Muscle of leg (tissue), 11 donors: ENCODE data around the gene PPFIA4. TPM values are rescaled to one million over a fixed set of nuclear protein-coding genes. Genes with fewer than 3 reads are reported as not detected.

Experiments used
- DNase-seq: peaks from one replicate; pipeline ENCODE4 v3.0.0; 2013
- H3K27ac ChIP-seq: one replicate; pipeline ENCODE4 v1.5.1; 2013; ENCODE audit warnings: mild to moderate bottlenecking, low read length, control low read depth
- H3K27me3 ChIP-seq: one replicate; pipeline ENCODE4 v1.6.1; 2013; ENCODE audit warnings: low read length; ENCODE audit not compliant: control insufficient read depth, insufficient read depth
- H3K36me3 ChIP-seq: one replicate; pipeline ENCODE4 v1.6.1; 2013; ENCODE audit warnings: low read length; ENCODE audit not compliant: control insufficient read depth, insufficient read depth
- H3K4me1 ChIP-seq: one replicate; pipeline ENCODE4 v1.6.1; 2013; ENCODE audit warnings: low read length; ENCODE audit not compliant: control insufficient read depth, insufficient read depth
- H3K4me3 ChIP-seq: one replicate; pipeline ENCODE4 v1.5.1; 2013; ENCODE audit warnings: low read length, control low read depth
- H3K9me3 ChIP-seq: replicated peaks from 2 replicates; pipeline ENCODE4 v1.6.1; 2013; ENCODE audit warnings: low read depth, low read length; ENCODE audit not compliant: control insufficient read depth
- WGBS: methylation state at CpG from one replicate; pipeline ENCODE4 v1.1.5; 2013; ENCODE audit warnings: missing lambda C conversion rate; ENCODE audit not compliant: insufficient coverage; 5-methylcytosine and 5-hydroxymethylcytosine counted together
- polyA plus RNA-seq, 8 donors: library from polyadenylated mRNA; unstranded; fragments of 120-200 nt; gene quantifications; one replicate each; pipeline versions ENCODE4 v1.2.1 to v1.2.3, GENCODE V29; 2013; ENCODE audit warnings: inconsistent platforms in 1 of 8, low replicate concordance in 1 of 8; ENCODE audit not compliant: insufficient read length in 8 of 8, insufficient read depth in 1 of 8
- total RNA-seq: library from RNA; stranded (reverse); fragments of 120-200 nt; gene quantifications from one replicate; pipeline ENCODE4 v1.2.4, GENCODE V29; 2013

Gene PPFIA4
- total and polyA plus RNA-seq, 9 donors = 22.4 to 53.1 (median 34.7) TPM

- WGBS = 23% methylated on average over 4 of the region's 8 CpGs
- H3K4me1 ChIP-seq = peaks cover 55% of the 10 kb centered on the region
These were observed 100.0 kb downstream of the PPFIA4 start for GRCh38 chr1:203126151-203126865.

DNA sequence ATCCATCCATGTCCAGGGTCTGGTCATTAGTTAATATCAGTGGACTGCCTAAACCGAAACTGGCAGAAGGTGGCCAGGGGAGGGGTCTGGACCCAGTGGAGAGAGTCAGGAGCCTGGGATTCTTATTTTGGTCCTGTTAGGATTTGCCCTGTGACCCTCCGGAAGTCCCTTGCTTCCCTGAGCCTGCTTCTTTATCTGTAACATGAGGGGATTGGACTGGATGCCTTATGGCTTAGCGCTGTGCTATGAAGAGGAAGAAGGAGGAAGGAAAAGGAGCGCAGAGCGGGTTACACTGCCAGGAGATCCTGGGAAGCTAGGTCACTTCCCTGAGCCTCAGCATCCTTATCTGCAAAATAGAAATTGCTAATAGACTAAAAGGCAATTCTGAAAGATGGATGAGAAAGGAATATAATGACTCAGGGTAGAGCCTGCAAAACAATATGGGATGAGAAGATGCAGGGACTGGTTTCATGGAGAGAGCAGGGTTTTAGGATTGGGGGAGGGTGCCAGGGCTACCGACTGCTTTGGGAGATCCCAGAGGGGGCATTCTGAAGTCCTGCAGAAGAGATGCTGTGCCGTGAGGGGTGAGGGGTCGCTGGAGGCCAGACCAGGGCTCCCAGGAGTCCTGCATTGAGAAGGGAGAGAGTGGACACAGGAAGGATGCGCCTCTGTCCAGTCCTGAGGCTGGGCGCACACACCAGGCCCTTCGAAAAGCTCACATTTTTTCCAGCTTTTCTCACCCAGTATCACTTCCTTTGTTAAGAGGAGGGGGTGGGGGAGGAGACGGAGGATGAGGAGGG lies 100.8 kb downstream of the PPFIA4 start:
- Histone ChIP-seq H3K27ac (no peak overlapping the region), H3K4me1 (peaks cover 59% of the 10 kb centered on the region), H3K9me3 (no peaks in the 10 kb centered on the region), H3K27me3 (peaks cover 59% of the 10 kb centered on the region), H3K4me3 (peak overlapping the region; percentile 27), H3K36me3 (no peaks in the 10 kb centered on the region)
- peak; percentile 36 for DNase-seq
- WGBS = 24% methylated on average over 6 of the region's 12 CpGs

More at GRCh38 chr1:203126151-203126865, 100.0 kb downstream of the PPFIA4 start:
- Histone ChIP-seq H3K4me3 (no peak overlapping the region), H3K27ac (no peak overlapping the region), H3K27me3 (peaks cover 60% of the 10 kb centered on the region), H3K9me3 (no peaks in the 10 kb centered on the region), H3K36me3 (no peaks in the 10 kb centered on the region)
- DNase-seq = peak; percentile 59

DNA sequence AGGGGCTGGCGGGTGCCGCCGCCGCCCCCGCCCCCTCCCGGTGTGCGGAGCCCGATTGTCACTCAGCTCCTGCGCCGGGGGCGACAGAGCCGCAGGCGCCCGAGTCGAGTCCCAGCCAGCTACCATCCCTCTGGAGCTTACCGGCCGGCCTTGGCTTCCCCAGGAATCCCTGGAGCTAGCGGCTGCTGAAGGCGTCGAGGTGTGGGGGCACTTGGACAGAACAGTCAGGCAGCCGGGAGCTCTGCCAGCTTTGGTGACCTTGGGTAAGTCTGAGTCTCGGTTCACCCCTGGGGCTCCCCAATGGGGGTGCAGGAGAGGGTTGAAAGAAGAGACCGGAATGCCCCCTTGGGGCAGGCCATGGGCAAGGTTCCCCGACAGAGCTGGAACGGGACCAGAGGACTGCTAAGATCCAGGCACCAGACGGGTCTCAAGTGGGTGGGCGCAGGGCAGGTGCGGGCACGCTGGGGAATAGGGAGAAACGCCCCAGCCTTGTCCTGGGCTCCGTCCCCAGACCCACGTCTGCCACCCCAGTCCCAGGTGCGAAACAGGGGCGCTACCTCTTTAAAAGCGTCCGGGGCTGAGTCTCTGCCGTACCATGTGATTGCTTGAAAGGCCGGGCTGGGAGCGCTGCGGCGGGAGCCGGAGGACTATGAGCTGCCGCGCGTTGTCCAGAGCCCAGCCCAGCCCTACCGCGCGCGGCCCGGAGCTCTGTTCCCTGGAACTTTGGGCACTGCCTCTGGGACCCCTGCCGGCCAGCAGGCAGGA lies 101.6 kb downstream of the PPFIA4 start, which contains the start of gene ADORA1:
ADORA1 (plus strand) TSS at position 61 of the 765 bp plus-strand sequence. CDS start 1,116 bp downstream, outside the sequence.
- Histone ChIP-seq H3K36me3 (no peaks in the 10 kb centered on the region), H3K27ac (no peak within 1 kb of the TSS), H3K4me3 (peak within 1 kb of the TSS; percentile 27), H3K4me1 (peaks cover 59% of the 10 kb centered on the region), H3K27me3 (peaks cover 54% of the 10 kb centered on the region), H3K9me3 (no peaks in the 10 kb centered on the region)
- peak; percentile 72 for DNase-seq
- under 1% methylated on average over 51 of the region's 51 CpGs for WGBS

GRCh38 chr1:203128431-203128715 lies 102.1 kb downstream of the PPFIA4 start:
- Histone ChIP-seq H3K9me3 (no peaks in the 10 kb centered on the region), H3K27me3 (peaks cover 54% of the 10 kb centered on the region), H3K27ac (no peak overlapping the region), H3K36me3 (no peaks in the 10 kb centered on the region), H3K4me3 (peak overlapping the region; percentile 27), H3K4me1 (peaks cover 59% of the 10 kb centered on the region)
- no peak for DNase-seq
- WGBS = 10% methylated on average over 7 of the region's 7 CpGs

Other genes starting within 250 kb of the PPFIA4 start
- gene KDM5B, start 218.1 kb upstream of the PPFIA4 start, total RNA-seq = 51.9 TPM
- 10 to 100 TPM; 34.9 to 55.7 (median 42.9) TPM for gene KDM5B, start 218.1 kb upstream of the PPFIA4 start, polyA plus RNA-seq
- gene PCAT6, start 215.5 kb upstream of the PPFIA4 start, total RNA-seq = 0.22 TPM
- gene PCAT6, start 215.5 kb upstream of the PPFIA4 start, polyA plus RNA-seq = 1 to 10 TPM; 1.9 to 2.8 (median 2.3) TPM
- gene RABIF, start 137.3 kb upstream of the PPFIA4 start, total RNA-seq = 4.3 TPM
- 1 to 10 TPM; 5.0 to 7.3 (median 6.2) TPM for gene RABIF, start 137.3 kb upstream of the PPFIA4 start, polyA plus RNA-seq
- gene KLHL12, start 99.3 kb upstream of the PPFIA4 start, total RNA-seq = 19.9 TPM
- 10 to 100 TPM; 17.0 to 20.5 (median 19.5) TPM for gene KLHL12, start 99.3 kb upstream of the PPFIA4 start, polyA plus RNA-seq
- gene ADIPOR1, start 68.2 kb upstream of the PPFIA4 start, total RNA-seq = 53.1 TPM
- 10 to 100 TPM; 60.0 to 78.2 (median 69.7) TPM for gene ADIPOR1, start 68.2 kb upstream of the PPFIA4 start, polyA plus RNA-seq
- gene CYB5R1, start 59.2 kb upstream of the PPFIA4 start, total RNA-seq = 81.3 TPM
- 100 to 1,000 TPM in 2 of 8 donors, 10 to 100 TPM in 6; 63.6 to 108 (median 90.5) TPM for gene CYB5R1, start 59.2 kb upstream of the PPFIA4 start, polyA plus RNA-seq
- gene TMEM183A, start 19.1 kb upstream of the PPFIA4 start, total RNA-seq = 42.9 TPM
- 10 to 100 TPM; 34.5 to 47.3 (median 40.2) TPM for gene TMEM183A, start 19.1 kb upstream of the PPFIA4 start, polyA plus RNA-seq
- gene MYOG, start 59.5 kb downstream of the PPFIA4 start, total RNA-seq = 480 TPM
- gene MYOG, start 59.5 kb downstream of the PPFIA4 start, polyA plus RNA-seq = 100 to 1,000 TPM; 371 to 519 (median 438) TPM
- 2.0 TPM for gene ADORA1, start 101.2 kb downstream of the PPFIA4 start, total RNA-seq
- gene ADORA1, start 101.2 kb downstream of the PPFIA4 start, polyA plus RNA-seq = 1 to 10 TPM; 2.2 to 5.6 (median 4.7) TPM
- 109 TPM for gene MYBPH, start 149.3 kb downstream of the PPFIA4 start, total RNA-seq
- 100 to 1,000 TPM; 207 to 554 (median 329) TPM for gene MYBPH, start 149.3 kb downstream of the PPFIA4 start, polyA plus RNA-seq
- gene CHI3L1, start 160.2 kb downstream of the PPFIA4 start, total RNA-seq = 0.13 TPM
- 1 to 10 TPM in 5 of 8 donors, under 1 TPM in 3; 0.59 to 2.1 (median 1.0) TPM for gene CHI3L1, start 160.2 kb downstream of the PPFIA4 start, polyA plus RNA-seq
- 0.09 TPM for gene CHIT1, start 203.2 kb downstream of the PPFIA4 start, total RNA-seq
- 1 to 10 TPM in 1 of 8 donors, under 1 TPM in 7; 0.38 to 1.5 (median 0.58) TPM for gene CHIT1, start 203.2 kb downstream of the PPFIA4 start, polyA plus RNA-seq